GM12864 (cell line): ENCODE results near the gene MACROD2.

Source experiments
- DNase-seq: peaks from one replicate; pipeline ENCODE4 v3.0.0-alpha.2; 2011; ENCODE audit warnings: low read depth
- H3K4me3 ChIP-seq: 2 replicates; pipeline ENCODE4 v1.5.1; 2011; ENCODE audit warnings: mild to moderate bottlenecking, low read depth, low read length, control low read depth
- CTCF ChIP-seq: IDR thresholded peaks from 2 replicates; pipeline ENCODE4 v1.5.1; 2011; ENCODE audit warnings: low read depth, mild to moderate bottlenecking, moderate library complexity, low read length, control low read depth, inconsistent platforms; ENCODE audit errors: missing control alignments

MACROD2 gene

GRCh38 chr20:14989535-14990290, 994.4 kb downstream of the MACROD2 start:
- H3K4me3 ChIP-seq: no peak overlapping the region
- DNase-seq: no peak
- TF ChIP-seq CTCF: no peak

- no peak overlapping the region for H3K4me3 ChIP-seq
- no peak for DNase-seq
- no peak for TF ChIP-seq CTCF
Observed at GRCh38 chr20:14991023-14991422, 995.7 kb downstream of the MACROD2 start.

- DNase-seq: no peak
- no peak for TF ChIP-seq CTCF
- no peak overlapping the region for H3K4me3 ChIP-seq
Observed at GRCh38 chr20:14992153-14992552, 996.8 kb downstream of the MACROD2 start.

- no peak overlapping the region for H3K4me3 ChIP-seq
- DNase-seq: no peak
- TF ChIP-seq CTCF: no peak
Observed at GRCh38 chr20:14992961-14993360, 997.6 kb downstream of the MACROD2 start.

- no peak overlapping the region for H3K4me3 ChIP-seq
- TF ChIP-seq CTCF: no peak
- no peak for DNase-seq
Observed at GRCh38 chr20:14996883-14997672, 1001.8 kb downstream of the MACROD2 start.

- TF ChIP-seq CTCF: no peak
- H3K4me3 ChIP-seq: no peak overlapping the region
- no peak for DNase-seq
Observed at GRCh38 chr20:14997791-14998190, 1002.5 kb downstream of the MACROD2 start.
